ENCODE data around the gene SLC2A10. TPM values are rescaled to one million over a fixed set of nuclear protein-coding genes. Genes with fewer than 3 reads are reported as not detected.
"Not testable (repeated sequence)": the region's sequence is repeated elsewhere in the genome, so short reads cannot be mapped to it uniquely, and the experiment has no call there.

Gene SLC2A10
- polyA plus RNA-seq, 1 experiment: 41.9 TPM

DNA sequence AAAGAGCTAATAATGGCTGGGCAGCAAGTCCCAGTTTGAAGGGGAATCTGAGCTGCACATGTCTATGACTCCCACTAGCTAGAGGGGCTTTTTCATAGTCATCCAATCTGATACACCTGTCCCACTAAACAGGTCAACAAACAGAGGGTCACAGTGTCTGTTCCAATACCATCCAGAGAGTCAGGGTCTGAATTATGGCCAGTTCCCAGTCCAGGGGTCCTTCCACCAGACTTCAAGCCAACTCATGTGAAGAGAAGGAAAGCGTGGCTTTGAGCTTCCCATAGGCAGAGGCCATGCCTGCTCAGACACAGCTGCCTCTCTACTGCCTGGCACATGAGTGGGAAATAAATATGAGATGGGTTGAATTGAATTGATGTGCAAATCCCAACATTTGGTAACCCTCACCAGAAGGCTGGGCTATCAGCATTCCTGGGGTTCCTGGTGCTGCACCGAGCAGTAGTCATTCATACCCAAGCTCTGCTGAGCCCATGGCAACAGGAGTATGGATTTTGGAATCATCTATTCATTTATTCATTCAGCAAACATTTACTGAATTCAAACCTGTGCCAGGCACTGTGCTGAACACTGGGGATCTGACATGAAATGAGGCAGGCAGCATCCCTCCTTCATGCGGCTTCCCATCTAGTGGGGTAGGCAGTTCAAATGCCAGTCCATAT, 37.4 kb upstream of the SLC2A10 start:
- H3K27me3 ChIP-seq (ENCODE audit: control insufficient read depth, insufficient read depth, low read length): no peaks in the 10 kb centered on the region
- DNase-seq (ENCODE audit: low read depth): no peak
- CTCF ChIA-PET: interaction anchor here (1.4 to 2.2 kb wide), 3 partner anchors 8 to 17 kb away, joined by 4 to 6 read pairs (median 5); partner anchors contain the start of gene TP53RK
- no peaks in the 10 kb centered on the region for H3K36me3 ChIP-seq (ENCODE audit: control insufficient read depth, insufficient read depth, low read length)
- no peak overlapping the region for H3K4me3 ChIP-seq (ENCODE audit: low read depth, low read length)
- TF ChIP-seq, protein P1, sequence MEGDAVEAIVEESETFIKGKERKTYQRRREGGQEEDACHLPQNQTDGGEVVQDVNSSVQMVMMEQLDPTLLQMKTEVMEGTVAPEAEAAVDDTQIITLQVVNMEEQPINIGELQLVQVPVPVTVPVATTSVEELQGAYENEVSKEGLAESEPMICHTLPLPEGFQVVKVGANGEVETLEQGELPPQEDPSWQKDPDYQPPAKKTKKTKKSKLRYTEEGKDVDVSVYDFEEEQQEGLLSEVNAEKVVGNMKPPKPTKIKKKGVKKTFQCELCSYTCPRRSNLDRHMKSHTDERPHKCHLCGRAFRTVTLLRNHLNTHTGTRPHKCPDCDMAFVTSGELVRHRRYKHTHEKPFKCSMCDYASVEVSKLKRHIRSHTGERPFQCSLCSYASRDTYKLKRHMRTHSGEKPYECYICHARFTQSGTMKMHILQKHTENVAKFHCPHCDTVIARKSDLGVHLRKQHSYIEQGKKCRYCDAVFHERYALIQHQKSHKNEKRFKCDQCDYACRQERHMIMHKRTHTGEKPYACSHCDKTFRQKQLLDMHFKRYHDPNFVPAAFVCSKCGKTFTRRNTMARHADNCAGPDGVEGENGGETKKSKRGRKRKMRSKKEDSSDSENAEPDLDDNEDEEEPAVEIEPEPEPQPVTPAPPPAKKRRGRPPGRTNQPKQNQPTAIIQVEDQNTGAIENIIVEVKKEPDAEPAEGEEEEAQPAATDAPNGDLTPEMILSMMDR (IDR thresholded peaks at IDR 0.05; ENCODE audit: insufficient read depth, low read depth, low read length): no peak
- POLR2A ChIA-PET: no interaction called here

DNA sequence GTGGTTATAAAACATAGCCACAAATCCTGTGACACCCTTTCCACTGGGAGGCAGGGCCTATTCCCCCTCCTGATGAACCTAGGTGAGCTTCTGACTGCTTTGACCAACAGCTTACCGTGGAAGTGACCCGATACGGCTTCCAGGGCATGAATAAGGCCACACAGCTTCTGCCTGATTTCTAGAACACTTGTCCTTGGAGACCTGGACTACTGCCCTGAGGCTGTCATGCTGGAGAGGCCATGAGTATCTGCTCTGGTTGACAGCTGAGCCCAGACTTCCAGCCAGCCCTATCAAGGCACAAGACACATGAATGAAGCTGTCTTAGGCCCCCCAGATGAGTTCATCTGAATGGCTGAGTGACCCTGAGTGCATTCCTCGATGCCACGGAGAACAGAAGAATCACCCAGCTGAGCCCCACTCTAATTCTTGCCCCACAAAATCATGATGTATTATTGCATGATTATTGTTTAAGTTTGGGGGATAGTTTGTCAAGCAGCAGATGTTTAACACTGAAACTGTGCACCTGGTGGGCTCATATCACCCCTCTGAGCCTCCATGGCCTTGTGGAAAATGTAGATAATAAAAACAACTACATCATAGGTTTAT, 36.8 kb upstream of the SLC2A10 start:
- ChIA-PET CTCF (interaction anchor here (1.4 to 2.2 kb wide), 3 partner anchors 8 to 17 kb away, joined by 4 to 6 read pairs (median 5); partner anchors contain the start of gene TP53RK), POLR2A (no interaction called here)
- no peaks in the 10 kb centered on the region for H3K36me3 ChIP-seq (ENCODE audit: control insufficient read depth, insufficient read depth, low read length)
- H3K4me3 ChIP-seq (ENCODE audit: low read depth, low read length): no peak overlapping the region
- H3K27me3 ChIP-seq (ENCODE audit: control insufficient read depth, insufficient read depth, low read length): no peaks in the 10 kb centered on the region
- TF ChIP-seq, protein P1 (IDR thresholded peaks at IDR 0.05; ENCODE audit: insufficient read depth, low read depth, low read length): no peak
- DNase-seq (ENCODE audit: low read depth): no peak

DNA sequence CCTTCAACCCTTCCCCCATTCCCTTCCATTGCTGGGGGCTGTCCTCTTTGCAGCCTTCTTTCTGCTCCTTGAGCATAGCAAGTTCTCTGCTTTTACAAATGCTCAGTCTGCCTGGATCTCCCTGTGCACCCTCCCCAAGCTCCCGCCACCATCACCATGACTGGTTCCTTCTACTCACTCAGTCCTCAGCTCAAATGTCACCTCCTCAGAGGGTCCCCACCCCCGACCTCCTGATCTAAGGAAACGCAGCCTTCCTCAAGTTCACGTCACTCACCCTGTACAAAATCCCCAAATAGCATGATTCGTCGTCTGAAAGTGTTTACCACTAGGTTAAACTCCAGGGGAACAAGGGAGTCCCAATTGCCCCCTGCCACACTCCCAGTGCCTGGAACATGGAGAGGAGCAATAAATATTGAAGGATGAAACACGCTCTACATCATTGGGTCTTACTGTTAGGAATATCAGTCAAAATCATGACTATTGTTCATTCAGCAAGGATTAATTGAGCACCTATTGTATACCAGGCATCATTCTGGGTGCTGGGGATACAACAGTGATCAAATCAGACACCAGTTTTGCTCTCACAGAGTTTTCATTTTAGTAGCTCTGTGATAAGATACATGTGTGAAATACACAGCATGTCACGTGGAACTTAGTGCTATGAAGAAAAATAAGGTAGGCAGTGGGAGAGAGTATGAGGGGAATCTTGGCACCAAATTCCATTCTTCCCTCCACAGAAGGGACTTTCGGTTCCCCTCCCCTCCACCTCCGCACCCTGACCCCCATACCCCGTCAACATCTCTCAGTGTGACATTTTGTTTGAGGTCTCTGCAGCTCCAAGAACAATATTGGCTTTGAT, 35.8 kb upstream of the SLC2A10 start:
- Histone ChIP-seq H3K27me3 (ENCODE audit: control insufficient read depth, insufficient read depth, low read length) (no peaks in the 10 kb centered on the region), H3K4me3 (ENCODE audit: low read depth, low read length) (no peak overlapping the region), H3K36me3 (ENCODE audit: control insufficient read depth, insufficient read depth, low read length) (no peaks in the 10 kb centered on the region)
- ChIA-PET POLR2A (no interaction called here), CTCF (interaction anchor here (2.2 kb wide), 1 partner anchor 9 kb away, joined by 6 read pairs; no protein-coding TSS in a partner anchor)
- no peak for DNase-seq (ENCODE audit: low read depth)
- TF ChIP-seq, protein P1 (IDR thresholded peaks at IDR 0.05; ENCODE audit: insufficient read depth, low read depth, low read length): no peak

DNA sequence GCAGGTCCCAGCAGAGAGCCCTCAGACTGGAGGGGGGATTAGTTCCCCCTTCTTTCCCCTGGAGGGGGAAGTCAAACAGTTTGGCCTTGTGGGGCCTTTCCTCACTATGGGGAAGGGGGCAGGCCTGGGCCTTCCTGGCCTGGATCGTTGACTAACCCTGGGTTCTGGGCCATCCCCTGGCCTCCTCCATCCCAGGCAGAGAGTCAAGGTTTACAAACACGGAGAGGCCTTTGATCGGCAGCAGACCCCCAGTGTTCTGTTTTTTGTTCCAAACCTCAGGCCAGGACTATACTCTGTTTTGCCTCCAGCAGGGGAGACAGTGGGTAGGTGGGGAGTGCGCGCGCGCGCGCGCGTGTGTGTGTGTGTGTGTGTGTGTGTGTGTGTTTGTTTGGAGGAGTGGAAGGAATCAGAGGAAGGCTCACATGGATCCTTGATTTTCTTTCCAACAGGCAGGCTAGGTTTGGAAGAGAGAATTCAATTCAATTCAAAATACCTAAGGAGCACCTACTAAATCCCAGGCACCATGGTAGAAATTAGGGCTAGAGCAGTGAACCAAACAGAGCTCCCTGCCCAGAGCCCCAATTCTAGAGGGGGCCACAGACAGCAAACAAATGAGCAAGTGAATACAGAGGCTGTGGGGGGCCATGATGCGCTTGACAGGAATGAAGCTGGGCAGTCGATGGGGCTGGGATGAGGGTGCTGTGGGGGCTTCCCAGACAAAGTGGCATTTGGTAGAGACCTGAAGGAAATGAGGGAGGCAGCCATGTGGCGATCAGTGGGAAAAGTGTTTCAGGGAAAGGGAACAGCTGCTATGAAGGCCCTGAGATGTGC, 35.0 kb upstream of the SLC2A10 start:
- DNase-seq (ENCODE audit: low read depth): no peak
- ChIA-PET CTCF (interaction anchor here (0.8 kb wide), 1 partner anchor 546 kb away, joined by 3 read pairs; no protein-coding TSS in a partner anchor), POLR2A (no interaction called here)
- TF ChIP-seq, protein P1 (IDR thresholded peaks at IDR 0.05; ENCODE audit: insufficient read depth, low read depth, low read length): no peak
- Histone ChIP-seq H3K4me3 (ENCODE audit: low read depth, low read length) (no peak overlapping the region), H3K27me3 (ENCODE audit: control insufficient read depth, insufficient read depth, low read length) (no peaks in the 10 kb centered on the region), H3K36me3 (ENCODE audit: control insufficient read depth, insufficient read depth, low read length) (no peaks in the 10 kb centered on the region)

DNA sequence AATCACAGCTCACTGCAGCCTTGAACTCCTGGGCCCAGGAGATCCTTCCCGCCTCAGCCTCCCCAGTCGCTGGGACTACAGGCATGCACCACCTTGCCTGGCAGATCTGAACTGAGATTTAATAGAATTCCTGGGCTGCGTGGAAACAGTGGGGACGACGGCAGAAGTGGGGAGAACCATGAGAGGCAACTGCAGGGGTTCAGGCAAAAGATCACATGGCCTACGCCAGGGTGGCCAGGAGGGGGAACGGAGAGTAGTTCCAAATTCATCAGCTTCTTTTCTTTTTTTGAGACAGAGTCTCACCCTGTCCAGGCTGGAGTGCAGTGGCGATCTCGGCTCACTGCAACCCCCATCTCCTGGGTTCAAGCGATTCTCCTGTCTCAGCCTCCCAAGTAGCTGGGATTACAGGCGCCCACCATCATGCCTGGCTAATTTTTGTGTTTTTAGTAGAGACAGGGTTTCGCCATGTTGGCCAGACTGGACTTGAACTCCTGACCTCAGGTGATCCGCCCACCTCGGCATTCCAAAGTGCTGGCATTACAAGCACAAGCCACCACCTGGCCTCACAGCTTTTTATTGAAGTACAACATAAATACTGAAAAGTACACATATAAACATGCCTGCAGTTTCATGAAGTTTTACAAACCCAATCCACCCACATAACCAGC, 32.7 kb upstream of the SLC2A10 start:
- H3K4me3 ChIP-seq (ENCODE audit: low read depth, low read length); H3K36me3 ChIP-seq (ENCODE audit: control insufficient read depth, insufficient read depth, low read length); POLR2A ChIA-PET; H3K27me3 ChIP-seq (ENCODE audit: control insufficient read depth, insufficient read depth, low read length); DNase-seq (ENCODE audit: low read depth): not testable (repeated sequence)
- CTCF ChIA-PET: interaction anchor here (0.6 kb wide), 1 partner anchor 1929 kb away, joined by 3 read pairs; no protein-coding TSS in a partner anchor

Data from BJ (cell line).